Testis (tissue), 3 donors: ENCODE measurements around the gene LEAP2. TPM values are rescaled to one million over a fixed set of nuclear protein-coding genes. Genes with fewer than 3 reads are reported as not detected.

Experiments used
- DNase-seq: peaks from one replicate; pipeline ENCODE4 v3.0.0-alpha.2; 2019
- H3K27ac ChIP-seq, 2 donors: fragments of 200-600 bp; sonication (generic); one replicate each; pipeline ENCODE4 v1.5.1; 2019
- H3K27me3 ChIP-seq: fragments of 200-600 bp; sonication (generic); one replicate; pipeline ENCODE4 v1.5.1; 2019
- H3K36me3 ChIP-seq: fragments of 200-600 bp; sonication (generic); one replicate; pipeline ENCODE4 v1.5.1; 2017; ENCODE audit warnings: low read depth; ENCODE audit errors: missing control alignments
- H3K4me1 ChIP-seq: fragments of 200-600 bp; sonication (generic); one replicate; pipeline ENCODE4 v1.5.1; 2019
- H3K4me3 ChIP-seq, 2 donors: fragments of 200-600 bp; sonication (generic); one replicate each; pipeline ENCODE4 v1.5.1; 2017 to 2019
- H3K9me3 ChIP-seq: fragments of 200-600 bp; sonication (generic); one replicate; pipeline ENCODE4 v1.5.1; 2017
- CTCF ChIP-seq, 3 experiments: fragments of 450-650 bp in 2 of 3; fragments of 200-600 bp in 1 of 3; sonication (generic) in 1 of 3; IDR thresholded peaks; one replicate each; pipeline ENCODE4 v1.5.1; 2016 to 2019; ENCODE audit warnings: antibody characterized with exemption in 3 of 3, mild to moderate bottlenecking in 2 of 3, moderate library complexity in 1 of 3
- POLR2A ChIP-seq: fragments of 450-650 bp; IDR thresholded peaks from one replicate; pipeline ENCODE4 v1.6.1; 2017; ENCODE audit warnings: antibody characterized with exemption, mild to moderate bottlenecking, moderate library complexity
- WGBS, 2 donors: methylation state at CpG; one replicate each; pipeline ENCODE4 v1.1.5; 2018; 5-methylcytosine and 5-hydroxymethylcytosine counted together
- intact Hi-C: fragments of 100-400 bp; cut with DNase I; formaldehyde crosslinking; loops from one replicate; pipeline ENCODE4 v1.15.1; 2023; ENCODE audit warnings: low total_unique reads
- polyA plus RNA-seq: library from polyadenylated mRNA; stranded (reverse); fragments of 350-450 nt; fragmentation: Illumina TruSeq; extraction: RNeasy Lipid Tissue Mini Kit (QIAGEN cat#74804); gene quantifications from one replicate; pipeline ENCODE4 v1.2.3, GENCODE V29; 2014; ENCODE audit warnings: low read depth, low replicate concordance; ENCODE audit not compliant: insufficient read depth
- total RNA-seq, 2 donors: library from RNA; depleted of rRNA; stranded (reverse); fragments of >200 nt; gene quantifications; one replicate each; pipeline ENCODE4 v1.2.3, GENCODE V29; 2016

The LEAP2 gene
- total and polyA plus RNA-seq, 3 donors from 2014 or later, result 1.8 to 4.1 (median 3.6) TPM

DNA sequence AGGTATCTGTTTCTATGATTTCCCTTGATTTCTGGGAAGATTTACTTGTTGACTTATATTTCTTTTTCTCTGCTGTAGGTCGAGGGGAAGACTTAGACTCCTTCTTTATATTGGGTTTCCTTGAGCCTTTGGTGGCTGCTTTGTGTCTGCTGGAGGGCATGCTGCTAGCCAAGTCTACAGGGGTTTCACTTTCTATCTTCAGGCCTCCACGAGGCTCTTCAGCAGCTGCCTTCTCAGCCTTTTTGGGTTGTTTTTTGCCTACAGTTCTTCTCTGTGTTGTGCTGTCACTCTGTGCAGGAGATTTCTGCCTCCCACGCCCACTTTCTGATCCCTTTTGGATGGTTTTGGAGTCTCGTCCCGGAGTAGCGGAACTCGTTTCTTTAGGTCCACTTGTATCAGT, 23.2 kb downstream of the LEAP2 start:
- TF ChIP-seq CTCF (IDR thresholded peaks at IDR 0.05) (no peak), POLR2A (no peak)
- no peaks in the 10 kb centered on the region for H3K27me3 ChIP-seq
- H3K9me3 ChIP-seq, result no peaks in the 10 kb centered on the region
- 84 to 87% methylated on average over 7 of the region's 7 CpGs for WGBS, 2 donors
- intact Hi-C loops, result no loop called here
- no peaks in the 10 kb centered on the region for H3K4me1 ChIP-seq
- DNase-seq, result no peak
- no peak overlapping the region for H3K27ac ChIP-seq
- no peaks in the 10 kb centered on the region for H3K36me3 ChIP-seq
- H3K4me3 ChIP-seq, result no peak overlapping the region

DNA sequence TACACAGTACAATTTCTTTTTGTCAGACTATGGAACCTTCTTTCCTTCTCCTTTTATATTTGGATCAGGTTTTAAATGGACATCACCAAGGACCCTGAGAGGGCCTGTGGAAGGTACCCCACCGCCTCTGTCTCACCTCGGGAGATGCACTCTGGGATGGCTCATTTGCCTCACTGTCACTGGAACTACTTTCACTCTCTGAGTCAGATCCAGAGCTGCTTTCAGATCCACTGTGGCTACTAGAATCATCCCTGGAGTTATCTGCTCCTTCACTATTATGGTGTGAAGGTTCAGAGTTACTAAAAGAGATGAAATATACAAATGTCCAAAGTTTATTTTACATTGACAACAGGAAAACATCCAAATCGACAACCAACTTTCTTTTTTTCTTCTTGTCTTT, 24.6 kb downstream of the LEAP2 start:
- no peak overlapping the region for H3K27ac ChIP-seq
- H3K9me3 ChIP-seq, result no peaks in the 10 kb centered on the region
- no peak overlapping the region for H3K4me3 ChIP-seq
- intact Hi-C loops, result no loop called here
- H3K4me1 ChIP-seq, result no peaks in the 10 kb centered on the region
- WGBS, 2 donors, result 76 to 81% methylated on average over 3 of the region's 3 CpGs
- H3K27me3 ChIP-seq, result no peaks in the 10 kb centered on the region
- H3K36me3 ChIP-seq, result no peaks in the 10 kb centered on the region
- no peak for DNase-seq
- TF ChIP-seq CTCF (IDR thresholded peaks at IDR 0.05) (no peak), POLR2A (no peak)

DNA sequence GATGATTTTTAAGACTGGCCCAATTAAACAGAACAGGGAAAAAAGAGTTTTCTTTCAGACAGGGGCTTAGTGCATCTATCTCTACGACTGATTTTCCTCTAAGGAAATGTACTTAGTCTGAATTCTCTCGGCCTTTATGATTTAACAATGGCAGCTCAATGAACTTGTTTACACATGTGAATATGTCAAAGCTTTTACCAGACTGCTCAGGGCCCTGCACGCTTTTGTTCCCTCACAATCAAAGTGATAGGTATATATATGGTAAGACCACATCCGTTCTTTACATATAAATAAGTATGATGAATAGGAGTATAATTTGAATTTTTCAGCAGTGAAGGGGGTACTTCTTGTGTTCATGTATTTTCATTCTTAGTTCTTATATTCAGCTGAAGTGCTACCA, 27.6 kb downstream of the LEAP2 start:
- intact Hi-C loops, result no loop called here
- Histone ChIP-seq H3K27me3 (no peaks in the 10 kb centered on the region), H3K9me3 (no peaks in the 10 kb centered on the region), H3K4me3 (no peak overlapping the region), H3K4me1 (no peaks in the 10 kb centered on the region), H3K36me3 (no peaks in the 10 kb centered on the region), H3K27ac (no peak overlapping the region)
- 90 to 91% methylated on average over 4 of the region's 4 CpGs for WGBS, 2 donors
- TF ChIP-seq CTCF (IDR thresholded peaks at IDR 0.05), result no peak
- TF ChIP-seq POLR2A, result no peak
- no peak for DNase-seq

DNA sequence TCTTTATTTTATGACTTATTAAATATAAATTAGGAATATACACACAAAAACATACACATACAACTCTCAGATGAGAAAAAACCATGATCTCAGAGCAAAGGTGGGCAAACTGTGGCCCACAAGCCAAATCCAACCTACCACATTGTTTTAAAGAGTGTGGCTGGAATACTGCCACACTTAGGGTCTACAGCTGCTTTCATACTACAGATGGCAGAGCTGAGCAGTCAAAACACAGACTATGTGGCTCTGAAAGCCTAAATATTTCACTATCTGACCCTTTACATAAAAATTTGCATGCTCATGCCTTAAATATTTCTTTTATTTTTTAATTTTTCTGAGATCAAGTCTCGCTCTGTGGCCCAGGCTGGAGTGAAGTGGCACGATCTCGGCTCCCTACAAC, 28.3 kb downstream of the LEAP2 start:
- H3K27ac ChIP-seq, result no peak overlapping the region
- H3K27me3 ChIP-seq, result no peaks in the 10 kb centered on the region
- H3K9me3 ChIP-seq, result no peaks in the 10 kb centered on the region
- DNase-seq, result no peak
- H3K4me1 ChIP-seq, result no peaks in the 10 kb centered on the region
- TF ChIP-seq CTCF (IDR thresholded peaks at IDR 0.05), result no peak
- TF ChIP-seq POLR2A, result no peak
- H3K4me3 ChIP-seq, result no peak overlapping the region
- 94 to 100% methylated on average over 3 of the region's 3 CpGs for WGBS, 2 donors
- H3K36me3 ChIP-seq, result no peaks in the 10 kb centered on the region
- intact Hi-C loops, result no loop called here

DNA sequence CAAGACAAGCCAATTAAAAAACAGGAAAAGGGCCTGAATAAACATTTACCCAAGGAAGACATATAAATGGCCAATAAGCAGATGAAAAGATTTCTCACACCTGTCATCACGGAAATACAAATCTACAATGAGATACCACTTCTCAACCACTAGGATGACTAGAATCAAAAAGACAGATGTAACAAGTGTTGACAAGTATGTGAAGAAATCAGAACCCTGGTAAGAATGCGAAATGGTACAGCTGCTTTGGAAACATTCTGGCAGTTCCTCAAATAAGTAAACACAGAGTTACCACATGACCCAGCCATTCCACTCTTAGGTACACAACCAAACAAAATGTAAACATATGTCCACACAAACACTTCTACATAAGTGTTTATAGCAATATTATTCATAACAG, 32.5 kb downstream of the LEAP2 start:
- H3K36me3 ChIP-seq, result no peaks in the 10 kb centered on the region
- no peaks in the 10 kb centered on the region for H3K9me3 ChIP-seq
- no peak overlapping the region for H3K4me3 ChIP-seq
- H3K27ac ChIP-seq, result no peak overlapping the region
- TF ChIP-seq CTCF (IDR thresholded peaks at IDR 0.05) (peak in 1 of 3 experiments; percentile 10), POLR2A (no peak)
- no peaks in the 10 kb centered on the region for H3K27me3 ChIP-seq
- no peaks in the 10 kb centered on the region for H3K4me1 ChIP-seq
- no peak for DNase-seq
- intact Hi-C loops, result no loop called here
- 75 to 76% methylated on average over 2 of the region's 2 CpGs for WGBS, 2 donors
